A549 (cell line): ENCODE data around the gene SLC38A6.

Experiments used
- EP300 ChIP-seq, 2 experiments: fragments of >200 bp; sonication (Bioruptor Twin); formaldehyde crosslinking; IDR thresholded peaks; 2 replicates in 1 of 2; 3 replicates in 1 of 2; pipeline ENCODE4 v1.6.1; 2016 to 2017
- HEYL ChIP-seq: fragments of 250-450 bp; sonication (Bioruptor Pico); IDR thresholded peaks from 2 replicates; pipeline ENCODE4 v1.8.0; 2021; ENCODE audit warnings: mild to moderate bottlenecking, moderate library complexity
- MAFK ChIP-seq: fragments of 450-650 bp; IDR thresholded peaks from 2 replicates; pipeline ENCODE4 v1.6.1; 2014; ENCODE audit not compliant: partially characterized antibody
- RFX5 ChIP-seq: fragments of 450-650 bp; IDR thresholded peaks from 2 replicates; pipeline ENCODE4 v1.7.1; 2014; ENCODE audit warnings: antibody characterized with exemption, mild to moderate bottlenecking, moderate library complexity
- SMC3 ChIP-seq: fragments of >200 bp; sonication (Bioruptor Twin); formaldehyde crosslinking; IDR thresholded peaks from 3 replicates; pipeline ENCODE4 v1.6.1; 2018; ENCODE audit warnings: inconsistent platforms
- TF ChIP-seq, protein P1 (sequence below): IDR thresholded peaks from 2 replicates; pipeline ENCODE4 v1.6.1; 2012
- TF ChIP-seq, protein P2 (sequence below): fragments of >200 bp; sonication (Bioruptor Twin); formaldehyde crosslinking; IDR thresholded peaks from 3 replicates; pipeline ENCODE4 v1.5.1; 2016

DNA sequence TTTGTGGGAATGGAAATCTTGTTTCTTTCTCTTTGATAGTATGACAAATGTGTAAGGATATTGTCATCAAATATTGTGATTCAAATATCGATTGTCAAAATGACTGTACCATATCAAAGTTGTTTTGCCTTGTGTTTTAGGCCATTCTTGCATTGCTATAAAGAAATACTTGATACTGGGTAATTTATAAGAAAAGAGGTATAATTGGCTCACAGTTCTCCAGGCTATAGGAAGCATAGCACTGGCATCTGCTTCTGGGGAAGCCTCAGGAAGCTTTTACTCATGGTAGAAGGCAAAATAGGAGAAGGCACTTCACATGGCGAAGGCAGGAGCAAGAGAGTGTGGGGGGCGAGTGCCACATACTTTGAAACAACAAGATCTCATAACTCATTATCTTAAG is 8.0 kb upstream of the SLC38A6 start:
- TF ChIP-seq HEYL (CRISPR knock-in tag) (no peak), SMC3 (no peak), RFX5 (no peak), MAFK (no peak), EP300 (IDR thresholded peaks at IDR 0.05) (no peak)
- TF ChIP-seq, protein P1, sequence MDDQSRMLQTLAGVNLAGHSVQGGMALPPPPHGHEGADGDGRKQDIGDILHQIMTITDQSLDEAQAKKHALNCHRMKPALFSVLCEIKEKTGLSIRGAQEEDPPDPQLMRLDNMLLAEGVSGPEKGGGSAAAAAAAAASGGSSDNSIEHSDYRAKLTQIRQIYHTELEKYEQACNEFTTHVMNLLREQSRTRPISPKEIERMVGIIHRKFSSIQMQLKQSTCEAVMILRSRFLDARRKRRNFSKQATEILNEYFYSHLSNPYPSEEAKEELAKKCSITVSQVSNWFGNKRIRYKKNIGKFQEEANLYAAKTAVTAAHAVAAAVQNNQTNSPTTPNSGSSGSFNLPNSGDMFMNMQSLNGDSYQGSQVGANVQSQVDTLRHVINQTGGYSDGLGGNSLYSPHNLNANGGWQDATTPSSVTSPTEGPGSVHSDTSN, result no peak
- TF ChIP-seq, protein P2, sequence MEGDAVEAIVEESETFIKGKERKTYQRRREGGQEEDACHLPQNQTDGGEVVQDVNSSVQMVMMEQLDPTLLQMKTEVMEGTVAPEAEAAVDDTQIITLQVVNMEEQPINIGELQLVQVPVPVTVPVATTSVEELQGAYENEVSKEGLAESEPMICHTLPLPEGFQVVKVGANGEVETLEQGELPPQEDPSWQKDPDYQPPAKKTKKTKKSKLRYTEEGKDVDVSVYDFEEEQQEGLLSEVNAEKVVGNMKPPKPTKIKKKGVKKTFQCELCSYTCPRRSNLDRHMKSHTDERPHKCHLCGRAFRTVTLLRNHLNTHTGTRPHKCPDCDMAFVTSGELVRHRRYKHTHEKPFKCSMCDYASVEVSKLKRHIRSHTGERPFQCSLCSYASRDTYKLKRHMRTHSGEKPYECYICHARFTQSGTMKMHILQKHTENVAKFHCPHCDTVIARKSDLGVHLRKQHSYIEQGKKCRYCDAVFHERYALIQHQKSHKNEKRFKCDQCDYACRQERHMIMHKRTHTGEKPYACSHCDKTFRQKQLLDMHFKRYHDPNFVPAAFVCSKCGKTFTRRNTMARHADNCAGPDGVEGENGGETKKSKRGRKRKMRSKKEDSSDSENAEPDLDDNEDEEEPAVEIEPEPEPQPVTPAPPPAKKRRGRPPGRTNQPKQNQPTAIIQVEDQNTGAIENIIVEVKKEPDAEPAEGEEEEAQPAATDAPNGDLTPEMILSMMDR, result no peak
